K562 (cell line): Measurements from ENCODE around the gene JAKMIP1. TPM values are rescaled to one million over a fixed set of nuclear protein-coding genes. Genes with fewer than 3 reads are reported as not detected.

Experiments
- ATAC-seq: fragments of 200-7000 bp; cut with Tn5 transposase; 3 replicates; pipeline ENCODE4 v1.9.1; 2020; ENCODE audit warnings: moderate library complexity
- BruUV-seq: library from RNA; stranded (reverse); fragments of 400-500 nt; replicated peaks from 2 replicates; lab custom pipeline; 2021; lab: Mats Ljungman, UMichigan
- CTCF ChIA-PET: fragments of 300-600 bp; formaldehyde crosslinking; extraction: SDS; loops from one replicate; lab custom pipeline; 2021; ENCODE audit warnings: low intra/inter-chr PET ratio; lab: Yijun Ruan, JAX
- POLR2A ChIA-PET: fragments of 300-600, 350-650 bp; sonication (Branson Sonifier 250); formaldehyde crosslinking; extraction: SDS; loops from one replicate; lab custom pipeline; 2021; ENCODE audit warnings: antibody characterized with exemption, inconsistent platforms; lab: Yijun Ruan, JAX
- DNase-seq, 4 experiments: peaks; one replicate each; pipeline versions ENCODE4 v3.0.0 to v3.0.0-alpha.2; 2011 to 2018; ENCODE audit warnings: low spot score in 3 of 4, mixed read lengths in 3 of 4; ENCODE audit errors: extremely low read depth in 1 of 4
- FAIRE-seq: peaks from 2 replicates; lab custom pipeline; 2011; peaks lifted over from hg19 to GRCh38; lab: Jason Lieb, UNC
- H2AFZ ChIP-seq: 2 replicates; pipeline ENCODE4 v1.6.0; 2011; ENCODE audit warnings: low read depth, low read length, control low read depth, inconsistent platforms
- H3K27ac ChIP-seq: fragments of 200-600 bp; 3 replicates; pipeline ENCODE4 v1.8.0; 2011; ENCODE audit warnings: low read depth, mild to moderate bottlenecking, control low read depth, inconsistent platforms, low read length, moderate library complexity, mixed read lengths; ENCODE audit errors: extremely low read depth
- H3K27me3 ChIP-seq, 2 experiments: fragments of 300-600 bp in 1 of 2; 2 replicates in 1 of 2; 3 replicates in 1 of 2; pipeline versions ENCODE4 v1.6.0 to v1.8.0; 2011; ENCODE audit warnings: inconsistent platforms in 2 of 2, low read length in 2 of 2, mild to moderate bottlenecking in 1 of 2, mixed read lengths in 1 of 2, moderate library complexity in 1 of 2; ENCODE audit not compliant: control insufficient read depth in 2 of 2, insufficient read depth in 2 of 2
- H3K36me3 ChIP-seq: fragments of 300-600 bp; 3 replicates; pipeline ENCODE4 v1.8.0; 2011; ENCODE audit warnings: mild to moderate bottlenecking, low read length, inconsistent platforms; ENCODE audit not compliant: control insufficient read depth, insufficient read depth
- H3K4me1 ChIP-seq, 2 experiments: fragments of 200-600 bp in 1 of 2; replicated peaks in 1 of 2; 2 replicates in 1 of 2; 3 replicates in 1 of 2; pipeline versions ENCODE4 v1.5.1 to v1.8.0; 2011; ENCODE audit warnings: inconsistent platforms in 2 of 2, low read length in 2 of 2, mild to moderate bottlenecking in 1 of 2, mixed read lengths in 1 of 2, moderate library complexity in 1 of 2; ENCODE audit not compliant: control insufficient read depth in 2 of 2, insufficient read depth in 2 of 2
- H3K4me2 ChIP-seq: 2 replicates; pipeline ENCODE4 v1.6.1; 2011; ENCODE audit warnings: low read length, control low read depth, inconsistent platforms, mixed read lengths; ENCODE audit not compliant: insufficient read depth
- H3K4me3 ChIP-seq: fragments of 200-600 bp; sonication (generic), shearing (Covaris generic); 2 replicates; pipeline ENCODE4 v1.5.1; 2016; ENCODE audit warnings: control low read depth, inconsistent platforms
- H3K79me2 ChIP-seq: fragments of 200-600 bp; 3 replicates; pipeline ENCODE4 v1.8.0; 2011; ENCODE audit warnings: low read length, inconsistent platforms; ENCODE audit not compliant: control insufficient read depth, insufficient read depth
- H3K9ac ChIP-seq, 2 experiments: 2 replicates each; pipeline versions ENCODE4 v1.6.0 to v1.6.1; 2011; ENCODE audit warnings: low read depth in 2 of 2, low read length in 2 of 2, control low read depth in 1 of 2, inconsistent platforms in 1 of 2, mild to moderate bottlenecking in 1 of 2, mixed read lengths in 1 of 2; ENCODE audit not compliant: insufficient read depth in 1 of 2
- H3K9me1 ChIP-seq: one replicate; pipeline ENCODE4 v1.6.0; 2011; ENCODE audit warnings: inconsistent platforms, mild to moderate bottlenecking, low read length, moderate library complexity; ENCODE audit not compliant: control insufficient read depth, insufficient read depth
- H3K9me3 ChIP-seq: replicated peaks from 2 replicates; pipeline ENCODE4 v1.5.1; 2011; ENCODE audit warnings: low read depth, low read length, inconsistent platforms; ENCODE audit not compliant: control insufficient read depth, insufficient read depth
- H4K20me1 ChIP-seq: replicated peaks from 2 replicates; pipeline ENCODE4 v1.6.1; 2011; ENCODE audit warnings: low read length, inconsistent platforms, mixed read lengths; ENCODE audit not compliant: control insufficient read depth, insufficient read depth
- ADNP ChIP-seq: fragments of 200-800 bp; sonication (Bioruptor generic); IDR thresholded peaks from 2 replicates; pipeline ENCODE4 v1.6.1; 2016; ENCODE audit warnings: missing genetic modification characterization, missing compliant biosample characterization
- JUNB ChIP-seq: fragments of 450-650 bp; formaldehyde crosslinking; conservative IDR thresholded peaks from 2 replicates; pipeline ENCODE4 v1.4.0; 2020; ENCODE audit warnings: mild to moderate bottlenecking
- PHB2 ChIP-seq: fragments of 450-650 bp; IDR thresholded peaks from 2 replicates; pipeline ENCODE4 v1.6.1; 2017; ENCODE audit warnings: low read depth
- POLR2B ChIP-seq: fragments of 450-650 bp; IDR thresholded peaks from 2 replicates; pipeline ENCODE4 v1.6.1; 2018; ENCODE audit warnings: low read depth; ENCODE audit not compliant: partially characterized antibody
- PTBP1 ChIP-seq: fragments of 200-400 bp; formaldehyde crosslinking; IDR thresholded peaks from 2 replicates; pipeline ENCODE4 v1.6.1; 2017; ENCODE audit warnings: low read depth, low read length
- PTRF ChIP-seq: fragments of 450-650 bp; IDR thresholded peaks from 2 replicates; pipeline ENCODE4 v1.6.1; 2016; ENCODE audit warnings: mild to moderate bottlenecking, missing genetic modification characterization, missing compliant biosample characterization
- SIRT6 ChIP-seq: IDR thresholded peaks from one replicate; pipeline ENCODE4 v1.6.1; 2012; ENCODE audit warnings: low read depth, mild to moderate bottlenecking, control low read depth, inconsistent platforms, low read length, moderate library complexity
- SPI1 ChIP-seq: IDR thresholded peaks from 2 replicates; pipeline ENCODE4 v1.6.1; 2011; ENCODE audit warnings: low read depth, low read length, control low read depth, borderline replicate concordance
- ZNF384 ChIP-seq: IDR thresholded peaks from 2 replicates; pipeline ENCODE4 v1.6.1; 2012; ENCODE audit warnings: low read depth, low read length, improper control_type of control experiment
- ZNF551 ChIP-seq: fragments of 250-450 bp; sonication (Bioruptor Pico); IDR thresholded peaks from 2 replicates; pipeline ENCODE4 v1.5.0; 2021; ENCODE audit warnings: mild to moderate bottlenecking, moderate library complexity
- ZNF699 ChIP-seq: fragments of 250-450 bp; sonication (Bioruptor Pico); IDR thresholded peaks from 2 replicates; pipeline ENCODE4 v1.8.0; 2021; ENCODE audit warnings: mild to moderate bottlenecking, moderate library complexity; ENCODE audit not compliant: insufficient replicate concordance
- WGBS: fragments of 100-300 bp; shearing (Covaris generic); methylation state at CpG from one replicate; pipeline ENCODE4 v1.1.6; 2016; ENCODE audit warnings: low coverage, mixed read lengths; ENCODE audit not compliant: insufficient coverage; ENCODE audit errors: missing lambda C conversion rate; 5-methylcytosine and 5-hydroxymethylcytosine counted together
- in situ Hi-C: fragments of 300-500 bp; cut with MboI; formaldehyde crosslinking; loops from 4 replicates; pipeline ENCODE4 v1.15.0; 2018; ENCODE audit warnings: inconsistent platforms, mixed read lengths
- intact Hi-C: fragments of 100-400 bp; cut with micrococcal nuclease; formaldehyde crosslinking; loops from 2 replicates; pipeline ENCODE4 v1.14.2; 2022
- polyA plus RNA-seq, 8 experiments: library from polyadenylated mRNA; depleted of rRNA in 4 of 8; stranded (reverse) in 5 of 8; unstranded in 3 of 8; fragments of >200 nt; fragmentation: Nextera tagmentation in 2 of 8; fragmentation: Illumina TruSeq in 1 of 8; extraction: Ambion mirVana in 2 of 8; extraction: Trizol in 1 of 8; gene quantifications; 2 replicates each; pipeline versions ENCODE4 v1.2.1 to v1.2.3, GENCODE V29; 2011 to 2014; ENCODE audit warnings: inconsistent platforms in 1 of 8, missing spikeins in 1 of 8
- total RNA-seq, 7 experiments: library from RNA; depleted of rRNA in 6 of 7; stranded (reverse); fragments of >200 nt in 6 of 7; fragmentation: Illumina TruSeq in 2 of 7; extraction: Trizol in 2 of 7; gene quantifications; 2 replicates each; pipeline versions ENCODE4 v1.2.1 to v1.2.3, GENCODE V29; 2011 to 2021; ENCODE audit warnings: low replicate concordance in 1 of 7
- TF ChIP-seq, protein P1 (sequence below): fragments of 250-450 bp; sonication (Bioruptor Pico); IDR thresholded peaks from 2 replicates; pipeline ENCODE4 v1.6.1; 2021; ENCODE audit warnings: mild to moderate bottlenecking
- TF ChIP-seq, protein P2 (sequence below): fragments of 450-650 bp; IDR thresholded peaks from 2 replicates; pipeline ENCODE4 v1.7.1; 2018; ENCODE audit warnings: mild to moderate bottlenecking, low read depth; ENCODE audit not compliant: partially characterized antibody

Gene JAKMIP1
- total and polyA plus RNA-seq, 9 of the 15 experiments (the other 6 are each of a cell fraction or from before 2014, with no cell fraction given): not detected

DNA sequence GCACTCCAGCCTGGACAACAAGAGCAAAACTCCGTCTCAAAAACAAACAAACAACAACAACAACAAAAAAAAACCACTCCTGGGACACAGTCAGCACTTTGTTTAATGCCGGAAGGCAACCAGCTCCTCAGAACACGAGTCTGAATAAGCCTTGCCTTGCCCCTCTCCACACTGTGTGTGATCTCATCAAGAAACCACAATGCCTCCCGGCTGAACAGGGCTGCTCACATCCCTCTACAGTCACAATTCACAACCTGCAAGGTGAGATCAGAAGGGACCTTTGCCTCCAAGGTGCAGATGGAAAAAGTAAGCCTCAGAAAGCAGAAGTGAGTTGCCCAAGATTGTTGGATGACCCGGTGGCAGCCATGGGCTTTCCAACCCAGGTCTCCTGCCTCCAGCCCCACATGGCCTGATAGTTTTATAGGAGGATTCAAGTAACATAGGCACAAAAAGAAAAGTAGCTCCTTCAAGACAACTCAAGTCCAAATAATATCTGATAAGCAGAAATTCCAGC, 80.8 kb downstream of the JAKMIP1 start:
- FAIRE-seq (no peak), ATAC-seq (no peak), DNase-seq (no peak)
- in situ Hi-C loops: no loop called here
- H3K9ac ChIP-seq: no peak overlapping the region
- no peaks in the 10 kb centered on the region for H3K4me1 ChIP-seq
- no TSS peak for BruUV-seq
- peaks cover 4 to 50% of the 10 kb centered on the region in 2 experiments; a peak in 3 of 5 replicates for H3K27me3 ChIP-seq
- no peak overlapping the region for H3K4me2 ChIP-seq
- H4K20me1 ChIP-seq: 0 out of 2 replicates have a peak, but pooled peaks cover 2% of the 10 kb centered on the region
- H3K9me3 ChIP-seq: no peaks in the 10 kb centered on the region
- no peak overlapping the region for H2AFZ ChIP-seq
- no peaks in the 10 kb centered on the region for H3K79me2 ChIP-seq
- ChIA-PET POLR2A (no interaction called here), CTCF (no interaction called here)
- no peaks in the 10 kb centered on the region for H3K9me1 ChIP-seq
- TF ChIP-seq JUNB (CRISPR knock-in tag) (no peak), SPI1 (0 out of 2 replicates have a peak, but pooled peaks have one; percentile 16), PTRF (tag) (no peak)
- TF ChIP-seq, protein P1, sequence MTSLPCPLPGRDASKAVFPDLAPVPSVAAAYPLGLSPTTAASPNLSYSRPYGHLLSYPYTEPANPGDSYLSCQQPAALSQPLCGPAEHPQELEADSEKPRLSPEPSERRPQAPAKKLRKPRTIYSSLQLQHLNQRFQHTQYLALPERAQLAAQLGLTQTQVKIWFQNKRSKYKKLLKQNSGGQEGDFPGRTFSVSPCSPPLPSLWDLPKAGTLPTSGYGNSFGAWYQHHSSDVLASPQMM: no peak
- H3K27ac ChIP-seq: no peak overlapping the region
- H3K4me3 ChIP-seq: no peak overlapping the region
- H3K36me3 ChIP-seq: no peaks in the 10 kb centered on the region
- intact Hi-C loops: no loop called here
- 3% methylated on average over 5 of the region's 5 CpGs for WGBS

DNA sequence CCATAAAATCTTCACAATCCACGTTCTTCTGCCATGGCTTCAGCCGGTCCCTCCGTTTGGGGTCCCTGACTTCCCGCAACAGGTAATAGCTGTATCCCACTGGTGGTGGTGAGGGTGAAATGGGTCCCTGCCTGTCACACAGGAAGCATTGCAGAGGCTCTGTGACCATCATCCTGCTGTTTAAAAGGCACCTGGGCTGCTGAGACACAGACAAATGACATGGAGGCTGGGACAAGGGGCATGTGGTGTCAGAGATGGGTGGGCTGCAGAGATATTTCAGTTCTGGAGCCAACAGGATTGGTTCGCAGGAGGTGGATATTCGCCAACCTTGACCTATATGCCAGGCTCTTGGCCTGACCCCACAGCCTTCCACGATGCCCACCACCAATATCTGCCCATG, 82.1 kb downstream of the JAKMIP1 start:
- H3K4me2 ChIP-seq: no peak overlapping the region
- no peaks in the 10 kb centered on the region for H3K4me1 ChIP-seq
- 3% methylated on average over 7 of the region's 7 CpGs for WGBS
- no peaks in the 10 kb centered on the region for H3K79me2 ChIP-seq
- H3K36me3 ChIP-seq: no peaks in the 10 kb centered on the region
- H3K27ac ChIP-seq: no peak overlapping the region
- CTCF ChIA-PET: no interaction called here
- no peak overlapping the region for H3K4me3 ChIP-seq
- POLR2A ChIA-PET: no interaction called here
- ATAC-seq: no peak
- no peak for DNase-seq
- no TSS peak for BruUV-seq
- intact Hi-C loops (no loop called here), in situ Hi-C loops (no loop called here)
- no peak for FAIRE-seq
- H2AFZ ChIP-seq: no peak overlapping the region
- peaks cover 8% of the 10 kb centered on the region; the same call in 1 of the 2 replicates for H4K20me1 ChIP-seq
- no peak overlapping the region for H3K9ac ChIP-seq
- H3K9me1 ChIP-seq: no peaks in the 10 kb centered on the region
- peaks cover 4 to 63% of the 10 kb centered on the region in 2 experiments; a peak in 3 of 5 replicates for H3K27me3 ChIP-seq
- H3K9me3 ChIP-seq: no peaks in the 10 kb centered on the region
- TF ChIP-seq PHB2: no peak
- no peak for TF ChIP-seq ZNF699 (CRISPR knock-in tag)
- TF ChIP-seq ZNF551 (CRISPR knock-in tag): no peak
- TF ChIP-seq, protein P2, sequence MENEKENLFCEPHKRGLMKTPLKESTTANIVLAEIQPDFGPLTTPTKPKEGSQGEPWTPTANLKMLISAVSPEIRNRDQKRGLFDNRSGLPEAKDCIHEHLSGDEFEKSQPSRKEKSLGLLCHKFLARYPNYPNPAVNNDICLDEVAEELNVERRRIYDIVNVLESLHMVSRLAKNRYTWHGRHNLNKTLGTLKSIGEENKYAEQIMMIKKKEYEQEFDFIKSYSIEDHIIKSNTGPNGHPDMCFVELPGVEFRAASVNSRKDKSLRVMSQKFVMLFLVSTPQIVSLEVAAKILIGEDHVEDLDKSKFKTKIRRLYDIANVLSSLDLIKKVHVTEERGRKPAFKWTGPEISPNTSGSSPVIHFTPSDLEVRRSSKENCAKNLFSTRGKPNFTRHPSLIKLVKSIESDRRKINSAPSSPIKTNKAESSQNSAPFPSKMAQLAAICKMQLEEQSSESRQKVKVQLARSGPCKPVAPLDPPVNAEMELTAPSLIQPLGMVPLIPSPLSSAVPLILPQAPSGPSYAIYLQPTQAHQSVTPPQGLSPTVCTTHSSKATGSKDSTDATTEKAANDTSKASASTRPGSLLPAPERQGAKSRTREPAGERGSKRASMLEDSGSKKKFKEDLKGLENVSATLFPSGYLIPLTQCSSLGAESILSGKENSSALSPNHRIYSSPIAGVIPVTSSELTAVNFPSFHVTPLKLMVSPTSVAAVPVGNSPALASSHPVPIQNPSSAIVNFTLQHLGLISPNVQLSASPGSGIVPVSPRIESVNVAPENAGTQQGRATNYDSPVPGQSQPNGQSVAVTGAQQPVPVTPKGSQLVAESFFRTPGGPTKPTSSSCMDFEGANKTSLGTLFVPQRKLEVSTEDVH: no peak
- TF ChIP-seq ADNP (tag): no peak
- no peak for TF ChIP-seq SIRT6
- TF ChIP-seq POLR2B: no peak
- TF ChIP-seq ZNF384: no peak
- no peak for TF ChIP-seq PTBP1
